CD4-positive, alpha-beta T cell (primary cell): ENCODE measurements around the gene APP. TPM values are rescaled to one million over a fixed set of nuclear protein-coding genes. Genes with fewer than 3 reads are reported as not detected.

Experiments used
- ATAC-seq: fragments of 200-7000 bp; cut with Tn5 transposase; one replicate; pipeline ENCODE4 v1.10.0; 2022; ENCODE audit warnings: mild to moderate bottlenecking; ENCODE audit not compliant: poor library complexity
- CTCF ChIA-PET: fragments of 350-600 bp; sonication (Branson Sonifier 250); formaldehyde crosslinking; loops from one replicate; lab custom pipeline; 2021; ENCODE audit warnings: antibody characterized with exemption, inconsistent platforms; lab: Charles Lee
- POLR2A ChIA-PET: fragments of 350-600 bp; sonication (Branson Sonifier 250); formaldehyde crosslinking; loops from one replicate; lab custom pipeline; 2021; ENCODE audit warnings: antibody characterized with exemption, inconsistent platforms; lab: Charles Lee
- DNase-seq, 14 experiments: peaks; one replicate each; pipeline ENCODE4 v3.0.0-alpha.2; 2013 to 2020; ENCODE audit warnings: mixed read lengths in 2 of 14
- H3K27ac ChIP-seq, 2 donors: one replicate each; pipeline versions ENCODE4 v1.5.1 to v1.7.0; 2013; ENCODE audit warnings: low read length in 2 of 2, low read depth in 1 of 2, mild to moderate bottlenecking in 1 of 2
- H3K27me3 ChIP-seq, 2 experiments: 1 replicate in 1 of 2; 2 replicates in 1 of 2; pipeline versions ENCODE4 v1.6.1 to v1.7.0; 2013; ENCODE audit warnings: low read length in 2 of 2, control low read depth in 1 of 2, mild to moderate bottlenecking in 1 of 2, moderate library complexity in 1 of 2; ENCODE audit not compliant: insufficient read depth in 2 of 2, control insufficient read depth in 1 of 2
- H3K36me3 ChIP-seq: one replicate; pipeline ENCODE4 v1.6.1; 2013; ENCODE audit warnings: low read length, control low read depth; ENCODE audit not compliant: insufficient read depth
- H3K4me1 ChIP-seq: one replicate; pipeline ENCODE4 v1.6.1; 2013; ENCODE audit warnings: low read length, control low read depth; ENCODE audit not compliant: insufficient read depth
- H3K4me3 ChIP-seq: one replicate; pipeline ENCODE4 v1.5.1; 2013; ENCODE audit warnings: mild to moderate bottlenecking, low read length, moderate library complexity
- H3K9me3 ChIP-seq, 2 experiments: 1 replicate in 1 of 2; 2 replicates in 1 of 2; pipeline versions ENCODE4 v1.6.1 to v1.7.0; 2013; ENCODE audit warnings: low read length in 2 of 2, mild to moderate bottlenecking in 2 of 2, control low read depth in 1 of 2, moderate library complexity in 1 of 2; ENCODE audit not compliant: control insufficient read depth in 1 of 2, insufficient read depth in 1 of 2
- H3K27ac Mint-ChIP-seq: one replicate; pipeline ENCODE4 v1.8.0; 2020; ENCODE audit warnings: mixed read lengths
- H3K27me3 Mint-ChIP-seq: one replicate; pipeline ENCODE4 v1.8.0; 2021; ENCODE audit warnings: mixed read lengths
- H3K36me3 Mint-ChIP-seq: one replicate; pipeline ENCODE4 v1.8.0; 2021; ENCODE audit warnings: low read depth, mixed read lengths
- H3K4me1 Mint-ChIP-seq: one replicate; pipeline ENCODE4 v1.8.0; 2021; ENCODE audit warnings: low read depth, mixed read lengths
- H3K4me3 Mint-ChIP-seq: one replicate; pipeline ENCODE4 v1.8.0; 2020; ENCODE audit warnings: mild to moderate bottlenecking, mixed read lengths
- H3K9me3 Mint-ChIP-seq: one replicate; pipeline ENCODE4 v1.8.0; 2020; ENCODE audit warnings: mixed read lengths
- CTCF ChIP-seq: fragments of 200-600 bp; IDR thresholded peaks from one replicate; pipeline ENCODE4 v1.8.0; 2022; ENCODE audit warnings: antibody characterized with exemption, mild to moderate bottlenecking
- intact Hi-C, 2 experiments: fragments of 100-400 bp; cut with DNase I in 1 of 2; cut with micrococcal nuclease in 1 of 2; formaldehyde crosslinking; loops; one replicate each; pipeline versions ENCODE4 v1.15.1 to v1.9.0; 2023 to 2025; cut with DNase I, micrococcal nuclease
- total RNA-seq, 174 experiments: library from RNA in 2 of 174; stranded (reverse) in 2 of 174; gene quantifications; one replicate each; pipeline ENCODE4 v1.2.3 and lab custom pipeline; 2021 to 2026

APP gene
- total RNA-seq, 2 experiments from 2014 or later, result 43.6 to 44.4 TPM

GRCh38 chr21:25897383-25897782, 273.2 kb downstream of the APP start:
- H3K27me3 Mint-ChIP-seq, result no peaks in the 10 kb centered on the region
- DNase-seq (no peak), ATAC-seq (no peak)
- H3K27ac Mint-ChIP-seq, result no peak overlapping the region
- ChIA-PET CTCF (no interaction called here), POLR2A (no interaction called here)
- no peaks in the 10 kb centered on the region for H3K9me3 ChIP-seq
- no peaks in the 10 kb centered on the region for H3K9me3 Mint-ChIP-seq
- H3K36me3 ChIP-seq, result no peaks in the 10 kb centered on the region
- no peak overlapping the region for H3K4me3 ChIP-seq
- intact Hi-C loops, result loop anchor here (2.0 to 5.0 kb wide), 2 partner anchors 273 to 820 kb away; partner anchors contain the start of gene APP (in 1 of the 2)
- H3K36me3 Mint-ChIP-seq, result peaks cover 14% of the 10 kb centered on the region
- H3K27ac ChIP-seq, result no peak overlapping the region
- H3K4me3 Mint-ChIP-seq, result no peak overlapping the region
- H3K4me1 ChIP-seq, result no peaks in the 10 kb centered on the region
- H3K4me1 Mint-ChIP-seq, result peaks cover 17% of the 10 kb centered on the region
- H3K27me3 ChIP-seq, result no peaks in the 10 kb centered on the region
- no peak for TF ChIP-seq CTCF

GRCh38 chr21:25896501-25897056, 274.0 kb downstream of the APP start:
- no peaks in the 10 kb centered on the region for H3K9me3 ChIP-seq
- intact Hi-C loops, result loop anchor here (2.0 to 5.0 kb wide), 2 partner anchors 274 to 821 kb away; partner anchors contain the start of gene APP (in 1 of the 2)

GRCh38 chr21:25895565-25896205, 274.9 kb downstream of the APP start:
- ChIA-PET CTCF (interaction anchor here (0.7 to 1.6 kb wide), 4 partner anchors 9 to 275 kb away, joined by 3 to 9 read pairs (median 4); partner anchors contain the start of gene APP), POLR2A (interaction anchor here (0.7 to 1.9 kb wide), 4 partner anchors 171 to 275 kb away, joined by 3 to 12 read pairs (median 5); partner anchors contain the start of gene APP)
- Mint-ChIP-seq H3K9me3 (no peaks in the 10 kb centered on the region), H3K27me3 (no peaks in the 10 kb centered on the region), H3K27ac (peak overlapping the region; percentile 19), H3K36me3 (peaks cover 24% of the 10 kb centered on the region), H3K4me1 (peaks cover 17% of the 10 kb centered on the region), H3K4me3 (no peak overlapping the region)
- ATAC-seq (peak; percentile 78), DNase-seq (peak in 5 of 14 experiments; percentile 9 to 50 (median 43))
- no peak overlapping the region for H3K4me3 ChIP-seq
- H3K27ac ChIP-seq, result no peak overlapping the region
- H3K36me3 ChIP-seq, result no peaks in the 10 kb centered on the region
- H3K9me3 ChIP-seq, result no peaks in the 10 kb centered on the region
- intact Hi-C loops, result loop anchor here (2.0 to 5.0 kb wide), 2 partner anchors 275 to 822 kb away; partner anchors contain the start of gene APP (in 2 of the 2)
- peak; percentile 56 for TF ChIP-seq CTCF
- H3K4me1 ChIP-seq, result no peaks in the 10 kb centered on the region
- H3K27me3 ChIP-seq, result no peaks in the 10 kb centered on the region

More at GRCh38 chr21:25896501-25897056, 274.0 kb downstream of the APP start:
- H3K4me1 Mint-ChIP-seq, result peaks cover 17% of the 10 kb centered on the region
- CTCF ChIA-PET, result interaction anchor here (1.0 to 1.6 kb wide), 2 partner anchors 15 to 274 kb away, joined by 4 to 9 read pairs; partner anchors contain the start of gene APP
- no peak for TF ChIP-seq CTCF
- ATAC-seq (no peak), DNase-seq (no peak)
- Histone ChIP-seq H3K4me3 (no peak overlapping the region), H3K36me3 (no peaks in the 10 kb centered on the region), H3K4me1 (no peaks in the 10 kb centered on the region), H3K27ac (no peak overlapping the region), H3K27me3 (no peaks in the 10 kb centered on the region)
- peaks cover 15% of the 10 kb centered on the region for H3K36me3 Mint-ChIP-seq
- H3K27me3 Mint-ChIP-seq, result no peaks in the 10 kb centered on the region
- no peak overlapping the region for H3K4me3 Mint-ChIP-seq
- no peaks in the 10 kb centered on the region for H3K9me3 Mint-ChIP-seq
- POLR2A ChIA-PET, result interaction anchor here (1.5 to 1.9 kb wide), 3 partner anchors 272 to 274 kb away, joined by 4 to 12 read pairs (median 6); partner anchors contain the start of gene APP
- peak overlapping the region; percentile 19 for H3K27ac Mint-ChIP-seq
